Measurements from ENCODE around the gene FARP2.

DNA sequence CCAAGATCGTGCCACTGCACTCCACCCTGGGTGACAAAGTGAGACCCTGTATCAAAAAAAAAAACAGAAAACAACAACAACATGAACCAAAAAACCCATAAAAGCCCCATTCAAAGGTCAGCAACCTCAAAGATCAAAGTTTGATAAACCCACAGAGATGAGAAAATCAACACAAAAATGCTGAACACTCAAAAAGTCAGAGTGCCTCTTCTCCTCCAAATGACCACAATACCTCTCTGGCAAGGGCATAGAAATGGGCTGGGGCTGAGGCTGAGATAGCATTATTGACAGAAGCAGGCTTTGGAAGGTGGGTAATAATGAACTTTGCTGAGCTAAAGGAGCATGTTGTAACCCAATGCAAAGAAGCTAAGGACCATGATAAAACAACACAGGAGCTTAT is 66.3 kb downstream of the FARP2 start:
- TF ChIP-seq POLR2AphosphoS5 (IDR thresholded peaks at IDR 0.05; ENCODE audit: low read depth) (no peak), EZH2phosphoT487 (IDR thresholded peaks at IDR 0.05; ENCODE audit: unreplicated experiment) (no peak), EZH2 (IDR thresholded peaks at IDR 0.05; ENCODE audit: low read depth, unreplicated experiment) (no peak), JUNB (IDR thresholded peaks at IDR 0.05; ENCODE audit: unreplicated experiment) (no peak), ZNF462 (CRISPR knock-in tag; IDR thresholded peaks at IDR 0.05) (no peak), CREB1 (CRISPR knock-in tag; IDR thresholded peaks at IDR 0.05; ENCODE audit: low read depth) (no peak), ETS1 (IDR thresholded peaks at IDR 0.05) (no peak), NANOG (IDR thresholded peaks at IDR 0.05; ENCODE audit: borderline replicate concordance) (no peak), ZNF331 (CRISPR knock-in tag; IDR thresholded peaks at IDR 0.05; ENCODE audit: low read depth) (no peak), STAT1 (IDR thresholded peaks at IDR 0.05; ENCODE audit: unreplicated experiment) (no peak)
- TF ChIP-seq, protein P1, sequence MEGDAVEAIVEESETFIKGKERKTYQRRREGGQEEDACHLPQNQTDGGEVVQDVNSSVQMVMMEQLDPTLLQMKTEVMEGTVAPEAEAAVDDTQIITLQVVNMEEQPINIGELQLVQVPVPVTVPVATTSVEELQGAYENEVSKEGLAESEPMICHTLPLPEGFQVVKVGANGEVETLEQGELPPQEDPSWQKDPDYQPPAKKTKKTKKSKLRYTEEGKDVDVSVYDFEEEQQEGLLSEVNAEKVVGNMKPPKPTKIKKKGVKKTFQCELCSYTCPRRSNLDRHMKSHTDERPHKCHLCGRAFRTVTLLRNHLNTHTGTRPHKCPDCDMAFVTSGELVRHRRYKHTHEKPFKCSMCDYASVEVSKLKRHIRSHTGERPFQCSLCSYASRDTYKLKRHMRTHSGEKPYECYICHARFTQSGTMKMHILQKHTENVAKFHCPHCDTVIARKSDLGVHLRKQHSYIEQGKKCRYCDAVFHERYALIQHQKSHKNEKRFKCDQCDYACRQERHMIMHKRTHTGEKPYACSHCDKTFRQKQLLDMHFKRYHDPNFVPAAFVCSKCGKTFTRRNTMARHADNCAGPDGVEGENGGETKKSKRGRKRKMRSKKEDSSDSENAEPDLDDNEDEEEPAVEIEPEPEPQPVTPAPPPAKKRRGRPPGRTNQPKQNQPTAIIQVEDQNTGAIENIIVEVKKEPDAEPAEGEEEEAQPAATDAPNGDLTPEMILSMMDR (conservative IDR thresholded peaks at IDR 0.05; ENCODE audit: low read depth in 2 of 2), result no peak
- TF ChIP-seq, protein P2, sequence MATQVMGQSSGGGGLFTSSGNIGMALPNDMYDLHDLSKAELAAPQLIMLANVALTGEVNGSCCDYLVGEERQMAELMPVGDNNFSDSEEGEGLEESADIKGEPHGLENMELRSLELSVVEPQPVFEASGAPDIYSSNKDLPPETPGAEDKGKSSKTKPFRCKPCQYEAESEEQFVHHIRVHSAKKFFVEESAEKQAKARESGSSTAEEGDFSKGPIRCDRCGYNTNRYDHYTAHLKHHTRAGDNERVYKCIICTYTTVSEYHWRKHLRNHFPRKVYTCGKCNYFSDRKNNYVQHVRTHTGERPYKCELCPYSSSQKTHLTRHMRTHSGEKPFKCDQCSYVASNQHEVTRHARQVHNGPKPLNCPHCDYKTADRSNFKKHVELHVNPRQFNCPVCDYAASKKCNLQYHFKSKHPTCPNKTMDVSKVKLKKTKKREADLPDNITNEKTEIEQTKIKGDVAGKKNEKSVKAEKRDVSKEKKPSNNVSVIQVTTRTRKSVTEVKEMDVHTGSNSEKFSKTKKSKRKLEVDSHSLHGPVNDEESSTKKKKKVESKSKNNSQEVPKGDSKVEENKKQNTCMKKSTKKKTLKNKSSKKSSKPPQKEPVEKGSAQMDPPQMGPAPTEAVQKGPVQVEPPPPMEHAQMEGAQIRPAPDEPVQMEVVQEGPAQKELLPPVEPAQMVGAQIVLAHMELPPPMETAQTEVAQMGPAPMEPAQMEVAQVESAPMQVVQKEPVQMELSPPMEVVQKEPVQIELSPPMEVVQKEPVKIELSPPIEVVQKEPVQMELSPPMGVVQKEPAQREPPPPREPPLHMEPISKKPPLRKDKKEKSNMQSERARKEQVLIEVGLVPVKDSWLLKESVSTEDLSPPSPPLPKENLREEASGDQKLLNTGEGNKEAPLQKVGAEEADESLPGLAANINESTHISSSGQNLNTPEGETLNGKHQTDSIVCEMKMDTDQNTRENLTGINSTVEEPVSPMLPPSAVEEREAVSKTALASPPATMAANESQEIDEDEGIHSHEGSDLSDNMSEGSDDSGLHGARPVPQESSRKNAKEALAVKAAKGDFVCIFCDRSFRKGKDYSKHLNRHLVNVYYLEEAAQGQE (IDR thresholded peaks at IDR 0.05; ENCODE audit: unreplicated experiment), result no peak

Measured in GM23338 (cell line).